NCI-H748 (cell line): ENCODE results near the gene YPEL1.
"Not testable (repeated sequence)": the region's sequence is repeated elsewhere in the genome, so short reads cannot be mapped to it uniquely, and the experiment has no call there.

Experiments used
- DNase-seq: peaks from one replicate; lab custom pipeline; 2025; ENCODE audit not compliant: unreplicated experiment; lab: John Stamatoyannopoulos, UW

Gene YPEL1

DNA sequence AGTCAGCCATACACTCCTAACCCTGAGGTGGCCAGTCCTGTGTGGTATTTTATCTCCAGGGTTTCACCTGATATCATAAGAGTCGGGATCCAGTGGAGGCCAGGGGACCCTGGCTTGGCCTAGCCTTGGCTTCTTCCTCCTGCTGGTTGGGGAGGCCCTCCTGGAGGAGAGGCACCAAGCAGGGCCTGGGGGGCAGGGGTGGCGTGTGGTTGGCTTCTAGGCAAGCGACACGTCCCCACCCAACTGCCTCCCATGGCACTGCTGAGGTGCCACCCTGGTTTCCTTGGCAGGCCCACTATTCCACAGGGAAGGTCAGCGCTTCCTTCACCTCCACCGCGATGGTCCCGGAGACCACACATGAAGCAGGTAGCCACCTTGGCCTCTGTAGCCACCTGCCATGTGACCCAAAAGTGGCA lies 49.4 kb downstream of the YPEL1 start:
- DNase-seq = no peak

DNA sequence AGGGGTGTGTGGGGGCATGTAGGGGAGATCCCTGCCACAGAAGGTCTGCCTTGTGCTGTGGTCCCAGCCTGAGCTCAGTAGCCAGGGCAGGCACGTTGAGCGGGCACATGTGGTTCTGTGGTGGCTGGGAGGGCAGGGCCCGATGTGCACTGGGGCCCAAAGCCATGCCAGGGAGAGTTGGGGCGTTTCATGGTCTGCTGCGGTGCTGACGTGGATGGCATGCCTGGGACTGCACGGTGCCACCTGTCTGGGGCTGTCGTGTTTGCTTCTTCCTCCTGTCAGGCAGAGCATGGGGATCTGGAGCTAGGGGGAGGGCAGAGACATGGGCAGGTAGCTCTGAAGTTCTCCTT lies 50.5 kb downstream of the YPEL1 start:
- DNase-seq = no peak

DNA sequence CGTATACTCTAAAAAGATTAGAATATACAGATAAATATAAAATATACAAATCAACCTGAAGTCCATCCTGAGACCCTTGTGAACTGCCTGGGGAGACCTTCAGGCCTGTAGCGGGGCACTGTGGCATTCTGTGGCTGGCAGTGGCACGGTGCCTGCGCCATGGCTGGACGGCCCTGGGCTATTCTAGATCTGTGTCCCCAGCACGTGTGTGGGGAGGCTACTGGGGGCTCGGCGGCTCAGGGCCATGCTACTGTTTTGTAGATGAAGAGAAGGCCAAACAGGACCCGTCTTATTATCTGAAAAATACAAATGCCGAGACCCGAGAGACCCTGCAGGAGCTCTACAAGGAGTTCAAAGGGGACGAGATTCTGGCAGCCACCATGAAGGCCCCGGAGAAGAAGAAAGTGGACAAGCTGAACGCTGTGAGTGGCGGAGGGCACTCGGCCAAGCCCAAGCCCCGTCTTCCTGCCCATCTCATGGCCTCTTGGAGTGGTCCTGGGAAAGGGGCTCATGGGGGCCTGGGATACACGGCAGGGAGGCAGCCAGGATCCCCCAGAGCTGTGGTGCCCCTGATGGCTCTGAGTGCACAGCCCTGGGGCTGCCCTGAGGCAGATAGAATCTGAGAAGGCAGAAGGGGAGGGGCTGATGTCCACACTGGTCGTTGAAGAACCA lies 51.0 kb downstream of the YPEL1 start:
- no peak for DNase-seq

DNA sequence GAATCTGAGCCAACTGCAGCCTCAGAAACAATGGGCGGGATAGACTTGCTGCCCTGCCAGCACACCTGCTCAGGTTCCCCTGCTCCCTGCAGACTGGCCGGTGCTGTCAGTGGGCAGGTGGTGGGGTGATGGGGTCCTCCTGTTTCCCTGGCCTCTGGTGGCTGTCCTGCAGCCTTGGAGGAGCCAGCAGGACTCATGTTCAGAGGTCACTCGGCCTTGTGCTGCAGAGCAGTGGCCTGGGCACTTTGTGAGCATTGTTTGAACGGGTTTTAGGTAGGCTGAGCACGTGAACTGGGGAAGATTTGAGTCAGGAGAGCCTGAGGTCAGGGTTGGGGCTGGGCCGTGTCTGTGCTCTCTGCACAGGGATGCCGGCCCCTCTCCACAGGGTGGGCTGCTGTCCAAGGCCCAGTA lies 52.2 kb downstream of the YPEL1 start:
- DNase-seq = no peak

DNA sequence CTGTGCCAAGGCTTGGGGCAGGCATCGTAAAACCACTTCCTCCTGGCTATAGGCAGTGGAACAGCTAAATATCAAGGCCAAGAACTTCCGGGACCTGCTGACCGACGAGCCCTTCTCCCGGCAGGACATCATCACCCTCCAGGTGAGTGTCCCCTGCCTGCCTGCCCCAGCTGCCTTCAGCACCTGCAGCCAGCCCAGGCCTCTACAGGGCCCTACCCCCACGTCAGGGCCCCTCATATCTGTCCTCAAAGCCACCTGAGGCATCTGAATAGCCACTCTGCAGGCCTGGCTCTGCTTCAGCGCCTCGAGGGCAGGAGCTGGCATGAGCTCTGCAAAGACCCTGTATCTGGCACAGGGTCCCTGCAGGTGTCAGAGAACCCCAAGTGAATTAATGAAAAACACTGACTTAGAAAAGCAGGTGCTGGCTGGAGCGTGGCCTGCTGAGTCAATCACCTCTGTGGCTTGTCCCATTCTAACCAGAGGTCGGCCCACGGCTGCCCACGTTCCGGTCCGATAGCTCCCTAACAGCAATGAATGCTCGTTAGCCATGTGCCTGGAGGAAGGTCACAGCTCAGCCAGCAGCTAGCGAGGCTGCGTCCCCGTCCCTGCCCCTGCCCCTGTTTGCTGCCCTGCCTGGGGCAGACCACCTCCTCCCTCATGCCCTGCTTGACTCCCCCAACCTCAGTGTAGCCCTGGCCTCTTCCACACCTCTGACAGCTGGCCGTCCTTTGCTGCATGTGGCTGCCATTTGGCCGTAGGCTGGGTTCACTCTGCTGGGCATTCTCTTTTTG lies 53.0 kb downstream of the YPEL1 start:
- DNase-seq = no peak

DNA sequence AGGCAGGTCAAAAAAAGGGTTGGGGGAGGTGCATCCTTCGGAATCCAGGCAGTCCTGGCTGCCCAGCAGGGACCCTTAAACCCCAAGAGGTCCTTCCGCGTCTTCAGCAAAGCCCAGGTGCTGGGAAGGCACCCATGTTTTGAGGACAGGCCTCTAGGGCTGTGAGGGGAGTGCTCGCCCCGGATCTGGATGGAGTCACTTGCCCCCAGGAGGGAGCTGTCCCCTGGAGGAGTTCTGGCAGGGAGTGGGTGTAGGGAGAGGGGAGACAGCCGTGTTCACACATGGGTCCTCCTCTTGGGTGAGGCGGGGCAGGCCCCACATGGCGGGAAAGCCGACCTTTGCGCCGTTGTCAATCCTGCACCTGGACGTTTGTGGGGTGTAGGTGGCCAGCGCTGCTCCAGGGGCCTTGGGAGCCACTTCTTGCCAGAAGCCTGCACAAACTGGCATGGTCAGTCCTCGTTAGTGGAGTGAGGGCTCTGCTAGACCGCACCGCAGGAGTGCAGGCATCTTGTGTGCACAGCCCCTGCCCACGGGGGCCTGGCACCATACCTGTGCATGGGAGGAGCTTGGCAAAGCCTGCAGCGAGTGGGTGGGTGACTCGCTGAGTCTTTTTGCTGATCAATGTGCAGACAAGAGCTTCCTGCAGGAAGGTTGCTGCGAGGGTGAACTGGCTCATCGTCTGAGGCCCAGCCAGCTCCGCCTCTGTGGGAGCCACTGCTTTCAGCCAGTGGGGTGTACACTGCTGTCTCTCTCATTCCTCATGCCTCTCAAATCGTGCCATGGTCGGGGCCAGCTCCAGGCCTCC lies 53.8 kb downstream of the YPEL1 start:
- DNase-seq = no peak

DNA sequence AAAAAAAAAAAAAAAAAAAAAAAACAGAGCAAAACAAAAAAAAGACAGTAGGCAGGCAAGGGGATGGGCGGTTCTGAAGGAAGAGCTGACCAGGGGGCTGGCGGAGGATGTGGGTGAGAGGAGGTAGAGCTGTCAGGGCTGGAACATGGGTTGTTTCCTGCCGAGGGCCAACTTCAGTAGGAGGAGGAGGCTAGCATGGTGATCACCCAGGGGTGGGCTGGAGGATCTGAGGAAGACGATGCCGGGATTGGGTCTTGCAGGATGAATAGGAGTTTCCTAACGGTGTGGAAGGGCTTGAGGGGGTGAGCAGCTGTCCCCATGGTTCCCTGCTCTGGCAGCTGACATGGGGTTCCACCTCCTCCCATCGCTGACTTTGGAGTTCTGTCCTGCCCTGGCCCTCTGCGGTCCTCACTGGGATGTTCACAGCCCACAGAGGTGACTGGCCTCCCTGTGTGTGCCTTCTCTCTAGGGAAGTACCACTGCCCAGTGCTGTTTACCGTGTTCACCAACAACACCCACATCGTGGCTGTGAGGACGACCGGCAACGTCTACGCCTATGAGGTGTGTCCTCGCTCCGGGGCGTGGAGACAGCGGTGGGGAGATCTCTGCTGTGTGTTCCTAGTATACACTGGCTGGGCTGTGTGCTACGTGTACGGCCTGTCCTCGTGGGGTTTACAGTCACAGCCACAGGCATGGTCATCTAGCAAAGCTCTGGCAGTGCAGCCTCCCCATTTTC lies 54.6 kb downstream of the YPEL1 start:
- DNase-seq = no peak

DNA sequence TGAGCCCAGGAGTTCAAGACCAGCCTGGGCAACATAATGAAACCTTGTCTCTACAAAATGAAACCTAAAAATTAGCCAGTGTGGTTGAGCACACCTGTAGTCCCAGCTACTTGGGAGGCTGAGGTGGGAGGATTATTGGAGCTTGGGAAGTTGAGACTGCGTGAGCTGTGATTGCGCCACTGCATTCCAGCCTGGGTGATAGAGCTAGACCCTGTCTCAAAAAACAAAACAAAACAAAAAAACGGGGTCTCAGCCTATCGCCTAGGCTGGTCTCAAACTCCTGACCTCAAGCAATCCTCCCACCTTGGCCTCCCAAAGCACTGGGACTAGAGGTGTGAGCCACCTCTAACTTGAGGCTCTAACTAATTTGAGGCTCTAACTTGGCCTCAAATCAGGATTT lies 56.2 kb downstream of the YPEL1 start:
- no peak for DNase-seq

DNA sequence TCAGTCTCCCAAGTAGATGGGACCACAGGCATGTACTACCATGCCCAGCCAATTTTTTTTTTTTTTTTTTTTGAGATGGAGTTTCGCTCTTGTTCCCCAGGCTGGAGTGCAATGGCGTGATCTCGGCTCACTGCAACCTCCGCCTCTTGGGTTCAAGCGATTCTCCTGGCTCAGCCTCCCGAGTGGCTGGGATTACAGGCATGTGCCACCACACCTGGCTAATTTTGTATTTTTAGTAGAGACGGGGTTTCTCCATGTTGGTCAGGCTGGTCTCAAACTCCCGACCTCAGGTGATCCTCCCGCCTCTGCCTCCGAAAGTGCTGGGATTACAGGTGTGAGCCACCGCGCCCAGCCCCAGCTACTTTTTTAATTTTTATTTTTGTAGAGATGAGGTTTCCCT lies 56.8 kb downstream of the YPEL1 start:
- DNase-seq = not testable (repeated sequence)

DNA sequence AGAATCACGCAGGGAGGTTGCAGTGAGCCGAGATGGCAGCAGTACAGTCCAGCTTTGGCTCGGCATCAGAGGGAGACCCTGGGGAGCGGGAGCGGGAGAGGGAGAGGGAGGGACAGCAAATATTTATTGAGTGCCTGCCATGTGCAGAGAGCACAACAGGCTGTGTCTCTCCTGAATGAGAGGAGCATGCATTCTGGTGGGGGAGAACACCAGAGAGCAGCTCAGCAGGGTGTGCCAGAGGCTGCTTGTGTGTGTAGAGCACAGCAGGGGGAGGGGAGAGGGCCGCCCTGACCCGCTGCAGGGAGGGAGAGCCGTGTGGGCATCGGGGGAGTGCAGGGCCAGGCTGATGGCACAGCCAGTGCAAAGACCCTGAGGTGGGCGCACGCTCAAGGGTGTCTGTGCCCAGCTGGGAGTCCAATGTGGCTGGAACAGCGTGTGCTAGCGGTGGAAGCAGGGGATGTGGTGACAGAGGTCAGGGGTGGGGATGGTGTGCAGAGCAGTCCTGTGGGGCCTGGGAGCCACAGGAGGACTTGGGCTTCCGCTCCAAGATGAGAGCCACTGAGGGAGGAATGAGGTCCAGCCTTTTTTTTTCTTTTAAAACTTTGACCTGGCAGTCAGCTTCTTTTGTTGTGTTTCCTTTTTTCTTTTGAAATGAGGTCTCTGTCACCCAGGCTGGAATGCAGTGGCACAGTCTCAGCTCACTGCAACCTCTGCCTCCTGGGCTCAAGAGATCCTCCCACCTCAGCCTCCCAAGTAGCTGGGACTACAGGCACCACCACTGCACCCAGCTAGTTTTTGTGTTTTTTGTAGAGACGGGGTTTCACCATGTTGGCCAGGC lies 57.8 kb downstream of the YPEL1 start:
- peak; percentile 4 for DNase-seq

DNA sequence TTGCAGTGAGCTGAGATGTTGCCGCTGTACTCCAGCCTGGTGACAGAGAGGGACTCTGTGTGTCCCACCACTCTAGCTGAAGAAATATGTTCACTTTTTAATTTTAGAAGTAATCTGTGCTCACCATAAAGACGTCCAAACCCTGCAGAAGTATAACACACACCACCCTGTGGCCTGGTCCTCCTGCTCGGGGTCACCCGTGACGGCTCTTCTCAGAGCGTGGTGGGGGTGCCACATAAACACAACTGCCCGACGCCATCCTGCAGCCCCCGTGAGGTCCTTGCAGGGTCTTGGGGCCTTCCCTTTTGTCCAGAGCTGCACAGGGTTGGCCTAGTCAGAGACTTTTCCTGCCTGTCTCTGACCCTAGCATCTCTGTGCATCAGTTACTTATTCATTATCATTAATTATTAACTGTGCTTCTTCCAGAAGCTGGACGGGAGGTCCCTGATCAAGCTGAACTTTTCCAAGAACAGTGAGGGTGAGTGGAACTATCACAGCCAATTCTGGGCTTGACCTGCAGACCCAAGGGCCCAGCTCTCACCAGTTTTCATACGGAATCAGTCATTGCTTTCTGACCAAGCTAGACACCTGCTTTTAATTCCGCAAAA lies 60.9 kb downstream of the YPEL1 start:
- no peak for DNase-seq

DNA sequence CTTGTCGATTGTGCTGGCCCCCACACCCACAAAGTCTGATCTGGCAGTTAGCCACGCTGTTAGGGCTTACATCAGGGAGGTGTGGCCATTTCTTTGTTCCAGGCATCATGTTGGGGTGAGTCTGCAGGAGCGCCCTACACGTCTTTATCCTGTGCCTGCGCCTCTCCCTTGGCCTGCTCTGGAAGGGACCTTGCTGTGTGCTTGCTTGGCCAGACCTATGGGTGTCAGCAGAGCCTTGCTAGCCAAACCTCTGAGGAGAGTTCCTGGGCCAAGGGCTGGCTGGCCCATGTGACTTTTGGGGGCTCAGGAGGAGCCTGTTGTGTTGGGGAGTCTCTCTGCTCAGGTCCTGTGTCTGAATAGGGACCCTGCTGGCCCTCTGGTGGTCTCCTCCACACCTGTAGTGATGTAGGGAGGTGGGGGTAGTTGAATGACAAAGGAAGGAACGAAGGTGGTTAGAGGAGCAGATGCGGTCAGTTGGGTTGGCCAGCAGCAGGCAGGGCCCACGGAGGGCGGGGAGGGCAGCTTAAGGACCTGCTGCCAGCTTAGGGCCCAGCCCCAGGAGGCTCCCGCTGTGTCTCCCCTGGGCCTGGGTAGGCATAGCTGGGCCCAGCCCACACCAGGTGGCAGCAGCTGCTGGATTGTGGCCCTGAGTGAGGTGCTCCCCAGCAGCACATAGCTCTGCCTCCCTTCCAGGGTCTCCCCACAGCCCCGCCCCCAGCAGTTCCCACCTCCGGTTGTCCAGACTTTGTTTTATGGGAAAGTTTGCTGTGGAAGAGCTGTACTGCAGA lies 61.9 kb downstream of the YPEL1 start:
- DNase-seq = no peak

DNA sequence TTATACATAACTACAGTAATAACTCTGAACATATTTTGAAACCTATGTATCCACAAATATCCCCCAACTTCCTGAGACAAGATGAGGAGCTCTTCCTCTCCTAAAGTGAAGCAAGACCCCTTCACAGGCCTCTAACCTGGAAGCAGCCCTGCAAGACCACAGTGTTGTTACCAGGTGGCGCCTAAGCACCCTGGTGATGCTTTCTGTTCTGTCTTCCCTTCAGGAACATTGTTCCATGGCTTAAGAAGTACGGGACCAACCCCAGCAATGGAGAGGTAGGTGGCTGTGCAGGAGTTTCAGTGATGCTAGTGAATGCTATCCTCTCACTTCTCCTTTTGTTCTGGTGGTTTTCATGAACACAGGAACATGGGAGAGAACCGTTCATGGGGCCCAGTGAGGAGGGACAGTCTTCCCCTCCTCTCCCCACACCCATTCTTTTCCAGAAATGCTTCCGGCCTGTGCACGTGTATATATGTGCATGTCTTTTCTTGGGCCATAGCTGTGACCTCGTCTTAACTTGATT lies 63.4 kb downstream of the YPEL1 start:
- DNase-seq = no peak

DNA sequence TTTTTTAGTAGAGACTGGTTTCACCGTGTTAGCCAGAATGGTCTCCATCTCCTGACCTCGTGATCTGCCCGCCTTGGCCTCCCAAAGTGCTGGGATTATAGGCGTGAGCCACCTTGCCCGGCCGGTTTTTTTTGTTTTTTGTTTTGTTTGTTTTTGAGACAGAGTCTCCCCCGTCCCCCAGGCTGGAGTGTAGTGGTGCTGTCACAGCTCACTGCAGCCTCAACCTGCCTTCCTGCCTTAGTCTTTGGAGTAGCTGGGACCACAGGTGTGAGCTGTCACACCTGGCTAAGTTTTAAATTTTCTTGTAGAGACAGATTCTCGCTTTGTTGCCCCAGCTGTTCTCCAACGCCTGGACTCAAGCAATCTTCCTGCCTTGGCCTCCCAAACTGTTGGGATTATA lies 66.6 kb downstream of the YPEL1 start:
- no peak for DNase-seq

DNA sequence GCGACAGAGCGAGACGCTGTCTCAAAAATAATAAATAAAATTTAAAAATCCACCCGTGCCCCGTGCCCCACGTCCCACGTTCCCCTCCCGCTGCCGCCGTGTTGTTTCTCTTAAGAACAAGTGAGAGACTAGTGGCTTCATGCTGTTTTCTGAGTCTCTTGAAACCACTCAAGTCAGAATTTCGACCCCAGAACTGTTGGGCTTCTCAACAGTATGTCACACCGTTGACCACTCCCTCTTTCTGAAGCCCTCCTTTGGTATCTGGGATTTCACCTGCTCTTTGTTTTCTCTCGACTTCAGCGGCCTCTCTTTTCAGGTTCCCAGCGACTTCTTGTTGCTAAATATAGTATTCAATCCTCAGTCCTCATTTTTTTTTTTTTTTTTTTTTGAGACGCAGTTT lies 68.8 kb downstream of the YPEL1 start:
- no peak for DNase-seq

DNA sequence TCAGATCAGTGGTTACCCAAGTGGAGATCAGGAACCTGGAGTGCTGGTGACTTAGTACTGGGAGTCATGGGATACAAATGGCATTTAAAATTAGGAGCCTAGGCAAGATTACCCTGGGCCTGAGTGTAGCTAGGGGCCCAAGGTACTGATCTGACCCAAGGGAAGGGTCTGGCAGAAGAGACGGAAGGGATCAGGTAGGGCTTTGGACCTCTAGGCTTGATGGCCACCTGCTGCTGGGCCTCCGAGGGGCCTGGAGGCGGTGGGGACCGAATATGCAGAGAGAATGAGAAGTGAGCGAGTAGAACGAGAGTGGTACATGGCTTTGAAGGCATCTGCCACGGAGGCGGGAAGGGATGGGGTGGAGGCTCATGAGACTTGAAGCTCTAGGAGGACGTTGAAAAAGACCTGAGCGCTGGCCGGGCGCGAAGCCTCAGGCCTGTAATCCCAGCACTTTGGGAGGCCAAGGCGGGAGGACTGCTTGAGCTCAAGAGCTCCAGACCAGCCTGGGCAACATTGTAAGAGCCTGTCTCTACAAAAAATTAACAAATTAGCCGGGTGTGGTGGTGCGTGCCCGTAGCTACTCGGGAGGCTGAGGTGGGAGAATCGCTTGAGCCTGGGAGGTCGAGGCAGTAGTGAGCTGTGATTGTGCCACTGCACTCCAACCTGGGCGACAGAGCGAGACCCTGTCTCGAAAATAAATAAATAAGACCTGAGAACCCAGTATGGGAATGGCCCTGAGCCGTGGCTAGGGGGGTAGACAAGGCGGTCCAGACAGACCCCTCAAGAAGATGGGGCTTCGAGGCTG lies 70.3 kb downstream of the YPEL1 start:
- DNase-seq = no peak

DNA sequence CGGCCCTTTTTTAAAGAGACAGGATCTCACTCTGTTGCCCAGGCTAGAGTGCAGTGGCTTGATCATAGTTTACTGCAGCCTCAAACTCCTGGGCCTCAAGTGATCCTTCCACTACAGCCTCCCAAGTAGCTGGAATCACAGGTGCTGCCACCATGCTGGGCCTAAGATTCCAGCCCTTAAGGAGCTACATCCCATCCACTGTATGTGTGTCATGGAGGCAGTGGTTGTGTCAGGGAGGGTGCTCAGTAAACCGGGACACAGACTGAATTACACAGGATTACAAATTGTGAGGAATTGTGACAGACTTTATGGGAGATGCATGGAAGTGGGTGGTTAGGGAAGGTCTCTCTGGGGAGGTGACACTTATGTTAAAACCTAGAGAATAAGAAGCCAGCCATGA lies 71.9 kb downstream of the YPEL1 start:
- DNase-seq = no peak

DNA sequence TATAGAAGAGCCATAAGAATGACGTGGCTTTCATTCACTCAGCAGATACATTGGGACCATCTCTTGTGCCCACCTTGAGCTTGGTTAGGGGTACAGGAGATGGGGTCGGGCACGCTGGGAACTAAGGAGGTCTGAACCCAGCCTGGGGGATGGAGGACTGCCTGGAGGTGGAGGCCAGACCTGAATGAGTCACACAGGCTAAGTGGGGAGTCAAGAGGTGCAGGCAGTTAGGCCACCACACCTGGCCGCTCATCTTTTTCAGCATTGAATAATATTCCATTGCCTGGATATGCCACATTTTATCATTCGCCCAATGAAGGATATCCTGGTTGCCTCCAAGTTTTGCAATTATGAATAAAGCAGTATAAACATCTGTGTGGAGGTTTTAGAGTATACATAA lies 73.6 kb downstream of the YPEL1 start:
- DNase-seq = no peak
